HG03457 (cell line): Measurements from ENCODE around the gene DNAH8.

ENCODE experiments used
- ATAC-seq: cut with Tn5 transposase; IDR thresholded peaks from one replicate; pipeline ENCODE4 v1.9.1; 2021; ENCODE audit warnings: moderate number of reproducible peaks; ENCODE audit not compliant: unreplicated experiment

The DNAH8 gene

DNA sequence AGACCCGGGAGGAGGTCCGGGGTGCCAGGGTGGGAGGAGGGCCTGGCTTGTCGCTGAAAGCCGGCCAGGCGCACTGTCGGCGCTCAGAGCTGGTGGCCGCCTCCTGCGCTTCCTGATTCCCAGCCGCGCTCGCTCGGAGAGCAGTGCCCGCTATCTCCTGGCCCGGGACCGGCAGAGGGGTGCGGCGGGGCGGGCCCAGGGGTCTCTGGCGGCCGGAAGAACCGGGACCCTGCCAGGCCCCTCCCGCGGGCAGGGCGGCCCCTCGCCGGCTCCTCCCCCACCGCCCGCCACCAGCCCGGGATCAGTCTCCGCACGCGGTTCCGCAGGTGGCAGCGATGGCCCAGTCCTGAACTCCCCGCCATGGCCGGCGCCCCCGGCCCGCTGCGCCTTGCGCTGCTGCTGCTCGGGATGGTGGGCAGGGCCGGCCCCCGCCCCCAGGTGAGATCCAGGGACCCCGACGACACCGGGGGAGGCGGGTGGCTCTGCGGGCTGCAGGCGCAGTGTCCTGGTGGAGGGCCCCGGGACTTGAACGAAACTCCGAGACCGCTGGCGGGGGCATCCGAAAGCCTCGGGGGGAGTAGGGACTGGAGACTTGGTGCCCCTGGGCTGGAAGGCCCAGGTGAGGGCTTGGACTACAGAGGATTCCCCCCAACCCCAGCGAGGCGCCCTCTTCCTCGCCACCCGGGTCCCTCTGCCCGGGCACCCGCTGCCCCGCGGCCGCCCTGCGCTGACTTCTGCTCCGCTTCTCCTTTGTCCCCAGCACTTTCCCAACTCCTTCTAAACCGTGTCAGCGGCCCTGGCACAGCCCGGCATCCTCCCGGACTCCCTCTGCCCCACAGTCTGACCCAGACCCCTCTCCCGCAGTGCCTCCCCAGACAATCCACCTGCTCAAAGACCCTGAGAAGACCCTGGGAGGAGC, 333.6 kb downstream of the DNAH8 start, which contains the start of gene GLP1R:
Gene GLP1R (plus strand): TSS at position 301 of the 919 bp plus-strand sequence. CDS start 60 bp downstream, at position 361.
- no peak for ATAC-seq

GRCh38 chr6:39049575-39050283, 334.6 kb downstream of the DNAH8 start:
- no peak for ATAC-seq

GRCh38 chr6:39050453-39051112, 335.5 kb downstream of the DNAH8 start:
- no peak for ATAC-seq

DNA sequence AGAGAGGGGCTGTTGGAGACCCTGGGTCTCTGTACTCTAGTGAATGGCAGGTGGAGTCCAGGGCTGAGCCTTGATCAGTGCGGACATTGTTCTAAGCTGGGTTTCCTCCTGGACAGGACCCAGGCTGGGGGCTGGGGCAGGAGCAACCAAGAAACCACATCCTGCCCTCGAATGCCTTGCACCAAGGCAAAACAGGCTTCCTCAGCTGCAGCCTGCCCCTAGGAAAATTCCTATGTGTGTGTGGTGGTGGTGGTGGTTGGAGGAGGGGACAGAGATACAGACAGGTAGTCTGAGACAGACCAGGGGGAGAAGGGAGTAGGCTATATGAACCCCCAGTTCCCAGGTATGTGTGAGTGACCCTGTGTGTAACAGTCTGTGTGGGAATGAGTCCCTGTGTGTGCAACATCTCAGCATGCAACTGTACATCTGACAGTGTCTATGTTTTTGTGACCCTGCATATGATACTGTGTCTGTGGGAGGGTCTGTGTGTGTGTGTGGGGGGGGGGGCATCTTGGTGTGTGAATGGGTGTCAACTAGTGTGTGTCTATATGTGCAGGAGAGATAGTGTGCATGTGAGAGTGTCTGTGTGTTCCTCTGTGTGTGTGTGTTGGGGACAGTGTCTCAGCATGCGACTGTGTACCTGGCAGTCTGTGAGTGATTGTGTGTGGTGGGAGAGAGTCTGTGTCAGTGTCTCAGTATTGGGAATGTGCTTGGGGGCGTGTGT, 336.4 kb downstream of the DNAH8 start:
- no peak for ATAC-seq

- ATAC-seq, result no peak
These were observed 338.0 kb downstream of the DNAH8 start for GRCh38 chr6:39053016-39053624.

DNA sequence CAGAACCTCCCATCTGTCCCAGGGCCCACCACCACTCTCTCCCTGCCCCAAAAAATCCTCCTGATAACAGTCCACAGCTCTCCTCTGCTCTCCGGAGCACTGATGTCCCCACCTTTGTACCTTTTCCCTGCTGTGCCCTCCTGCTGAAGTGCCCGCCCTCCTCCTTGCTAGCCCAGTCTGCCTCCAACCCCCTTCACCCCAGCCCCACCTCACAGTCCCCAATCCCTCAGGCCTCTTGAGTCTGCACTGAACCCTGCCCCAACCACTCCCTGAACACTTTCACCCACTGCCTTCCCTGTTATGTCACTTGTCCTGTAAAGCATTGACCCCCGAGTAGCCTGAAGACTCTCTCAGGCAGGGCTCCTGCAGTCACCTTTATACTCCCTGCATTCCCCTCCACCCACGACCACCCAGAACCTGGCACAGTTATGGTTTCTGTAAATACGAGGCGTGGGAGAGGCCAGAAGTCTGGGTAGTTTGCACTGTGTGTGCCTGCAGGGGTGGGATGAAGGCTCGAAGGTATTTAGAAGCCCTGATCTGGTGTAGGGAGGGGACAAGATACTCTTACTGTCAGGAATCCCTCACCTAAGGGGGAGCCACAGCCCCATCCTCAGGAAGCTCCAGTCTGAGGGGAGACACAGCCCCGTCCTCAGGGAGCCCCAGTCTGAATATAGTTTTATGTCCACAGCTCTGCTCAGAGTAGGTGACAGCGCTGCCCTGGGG, 338.9 kb downstream of the DNAH8 start:
- no peak for ATAC-seq

DNA sequence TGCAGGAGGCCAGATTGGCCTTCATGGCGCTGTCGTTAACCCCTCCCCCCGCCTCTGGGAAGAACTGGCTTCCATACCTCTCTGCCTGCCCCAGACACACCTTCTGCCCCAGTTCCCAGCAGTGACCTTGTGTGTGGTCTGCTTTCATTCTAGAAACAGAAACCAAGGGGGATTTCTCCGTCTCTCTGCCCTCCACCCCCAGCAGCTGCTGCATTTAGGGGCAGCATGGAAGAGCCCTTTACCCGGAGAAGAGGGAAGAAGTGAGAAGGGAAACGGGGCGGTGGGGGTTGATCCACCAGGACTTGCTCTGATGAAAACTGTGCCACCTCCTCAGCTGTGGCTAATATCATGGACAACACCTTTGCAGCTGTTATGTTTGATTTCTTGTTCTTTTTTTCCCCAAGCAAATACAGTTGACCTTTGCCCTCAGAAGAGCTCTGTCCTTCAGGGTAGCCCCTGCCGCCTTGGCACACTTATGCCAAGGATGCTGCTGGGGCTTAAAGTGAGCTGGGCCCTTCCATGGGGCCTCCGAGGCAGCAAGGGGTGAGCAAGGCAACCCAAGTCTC, 339.5 kb downstream of the DNAH8 start:
- no peak for ATAC-seq

DNA sequence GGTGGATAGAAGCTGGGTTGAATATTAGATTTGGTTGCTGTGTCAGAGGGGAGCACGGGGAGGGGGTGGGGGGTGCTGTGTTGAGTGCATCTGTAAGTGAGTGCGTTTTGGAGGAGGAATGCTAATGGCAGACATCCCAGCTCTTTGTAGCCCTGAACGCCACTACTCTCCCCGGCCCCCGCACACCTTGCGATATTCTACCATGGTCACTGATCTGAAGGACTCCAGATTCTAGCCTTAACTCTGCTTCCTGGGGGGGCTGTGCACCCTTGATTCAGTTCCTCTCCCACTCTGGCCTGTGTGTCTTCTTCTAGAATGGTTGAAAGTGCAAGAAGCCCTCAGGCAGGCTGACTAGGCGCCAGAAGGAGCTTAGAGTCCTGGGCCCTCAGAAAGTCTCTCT, 340.6 kb downstream of the DNAH8 start:
- ATAC-seq, result no peak

DNA sequence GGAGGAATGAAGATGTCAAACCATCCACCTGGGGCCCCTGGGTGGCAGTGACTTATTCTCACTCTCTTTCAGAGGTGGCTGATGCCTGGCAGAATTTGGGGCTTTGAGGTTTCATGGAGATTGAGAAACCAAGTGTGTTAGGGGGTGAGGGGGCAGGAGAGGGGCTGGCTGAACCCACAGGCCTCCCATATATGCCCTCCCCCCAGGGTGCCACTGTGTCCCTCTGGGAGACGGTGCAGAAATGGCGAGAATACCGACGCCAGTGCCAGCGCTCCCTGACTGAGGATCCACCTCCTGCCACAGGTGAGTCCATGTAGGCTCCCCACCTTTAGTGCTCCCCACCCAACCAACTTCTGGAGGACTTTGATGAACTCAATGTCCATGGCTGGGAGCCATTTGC, 341.1 kb downstream of the DNAH8 start:
- no peak for ATAC-seq

DNA sequence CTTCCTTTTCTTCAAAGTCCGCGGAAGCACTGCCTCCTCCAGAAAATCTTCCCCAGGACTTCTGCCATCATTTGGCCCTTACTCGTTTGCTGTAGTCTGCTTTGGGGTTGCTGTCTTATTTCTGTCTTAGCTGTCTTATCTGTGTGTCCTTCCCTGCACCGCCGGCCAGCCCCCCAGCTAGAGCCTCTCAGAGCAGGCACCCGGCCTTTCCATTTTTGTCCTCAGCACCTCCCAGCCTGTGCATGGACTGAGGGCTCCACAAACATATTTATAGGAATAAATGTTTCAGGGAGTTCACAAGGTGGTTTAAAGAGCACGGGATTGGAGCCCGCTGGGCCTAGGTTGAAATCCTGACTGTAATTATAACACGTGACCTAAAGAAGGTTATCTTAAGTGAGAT, 341.6 kb downstream of the DNAH8 start:
- ATAC-seq, result no peak

DNA sequence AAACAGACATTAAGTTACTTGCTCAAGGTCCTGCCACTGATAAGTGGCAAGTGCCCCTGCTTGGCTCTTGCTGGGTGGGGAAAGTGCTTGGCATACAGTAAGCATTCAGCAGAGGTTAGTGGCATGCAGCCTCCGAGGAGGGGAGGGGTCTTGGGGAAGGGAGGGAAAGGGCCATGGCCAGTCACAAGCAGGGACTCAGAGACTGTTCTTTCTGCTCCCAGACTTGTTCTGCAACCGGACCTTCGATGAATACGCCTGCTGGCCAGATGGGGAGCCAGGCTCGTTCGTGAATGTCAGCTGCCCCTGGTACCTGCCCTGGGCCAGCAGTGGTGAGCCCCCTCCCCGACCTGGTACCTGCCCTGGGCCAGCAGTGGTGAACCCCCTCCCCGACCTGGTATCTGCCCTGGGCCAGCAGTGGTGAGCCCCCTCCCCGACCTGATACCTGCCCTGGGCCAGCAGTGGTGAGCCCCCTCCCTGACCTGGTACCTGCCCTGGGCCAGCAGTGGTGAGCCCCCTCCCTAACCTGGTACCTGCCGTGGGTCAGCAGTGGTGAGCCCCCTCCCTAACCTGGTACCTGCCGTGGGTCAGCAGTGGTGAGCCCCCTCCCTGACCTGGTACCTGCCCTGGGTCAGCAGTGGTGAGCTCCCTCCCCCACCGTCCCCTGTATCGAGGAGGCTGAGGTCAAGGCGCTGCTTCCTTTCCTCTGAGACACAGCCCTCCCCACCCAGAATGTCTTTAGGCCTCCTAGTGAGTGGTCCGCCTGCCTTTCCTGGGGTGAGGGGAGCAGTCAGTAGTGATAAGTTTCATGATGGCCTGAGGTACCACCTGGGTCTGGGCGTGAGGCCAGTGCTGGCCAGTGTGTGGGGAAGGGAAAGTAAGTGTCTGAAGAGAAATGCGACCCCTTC, 342.4 kb downstream of the DNAH8 start:
- no peak for ATAC-seq

GRCh38 chr6:39058471-39059147, 343.5 kb downstream of the DNAH8 start:
- ATAC-seq, result no peak

DNA sequence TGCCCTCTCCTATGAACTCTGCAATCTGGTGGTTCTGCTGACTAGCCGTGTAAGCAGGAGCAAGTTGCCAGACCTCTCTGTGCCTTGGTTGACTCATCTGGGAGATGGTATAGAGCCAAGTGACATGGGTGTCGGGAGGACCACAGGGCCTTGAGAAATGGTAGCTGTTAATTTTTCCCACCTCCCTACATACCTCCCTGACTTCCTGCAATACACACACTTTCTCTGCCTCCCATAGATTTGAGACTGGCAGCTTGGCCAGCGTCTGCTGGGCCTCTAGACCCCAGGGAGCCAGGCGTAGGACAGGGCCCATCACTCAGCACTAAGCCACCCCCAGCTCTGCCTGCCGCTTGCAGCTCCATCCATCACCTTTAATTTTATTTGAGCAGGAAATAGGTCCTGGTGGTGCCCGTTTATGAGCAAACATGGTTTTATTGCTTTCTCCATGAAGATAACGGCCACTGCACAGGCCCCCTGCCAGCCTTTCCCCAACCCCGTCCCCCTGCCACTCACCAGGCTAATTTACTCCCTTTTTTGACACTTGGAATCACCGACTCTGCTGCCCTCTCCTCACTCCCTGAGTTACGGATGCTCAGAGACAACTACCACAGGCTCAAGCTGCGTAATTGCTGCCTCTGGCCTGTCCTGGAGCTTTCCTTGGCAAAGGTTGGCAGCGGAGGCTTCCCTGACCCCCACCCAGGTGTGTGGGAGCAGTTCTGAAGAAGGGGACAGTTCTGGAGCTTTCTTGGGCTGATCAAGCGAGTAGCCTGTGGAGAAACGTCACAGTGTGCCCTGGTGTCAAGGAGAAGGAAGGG, 344.6 kb downstream of the DNAH8 start:
- no peak for ATAC-seq

DNA sequence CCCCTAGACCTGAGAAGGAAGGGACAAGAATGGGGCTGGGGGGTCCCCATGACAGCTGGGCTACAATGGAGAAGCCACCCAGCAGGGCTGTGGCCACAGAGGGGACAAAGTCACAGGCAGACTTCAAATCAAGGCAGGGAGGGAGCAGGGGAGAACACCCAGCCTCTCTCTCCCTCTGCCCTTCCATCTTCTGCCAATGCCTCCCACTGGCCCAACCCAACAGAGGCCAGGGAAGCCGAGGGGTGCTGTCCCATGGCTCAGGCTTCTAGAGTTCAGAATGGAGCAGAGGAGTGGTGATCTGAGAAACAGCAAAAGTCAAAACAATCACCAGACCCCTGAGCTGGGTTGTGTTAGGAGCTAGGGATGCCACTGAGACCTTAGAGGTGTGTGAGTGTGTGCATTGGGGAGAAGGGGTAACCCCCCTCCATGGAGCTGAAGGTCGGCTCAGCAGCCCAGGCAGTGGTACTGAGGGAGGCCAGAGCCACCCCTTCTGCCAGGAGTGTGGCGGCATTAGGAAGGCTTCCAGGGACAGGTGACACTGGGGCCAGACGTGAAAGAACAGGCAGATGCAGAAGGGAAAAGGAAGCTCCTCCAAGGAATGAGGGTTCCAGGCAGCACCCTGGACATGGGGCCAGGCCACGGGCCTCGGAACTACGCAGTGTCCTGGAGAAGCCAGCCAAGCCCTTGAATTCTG, 345.5 kb downstream of the DNAH8 start:
- ATAC-seq, result no peak

DNA sequence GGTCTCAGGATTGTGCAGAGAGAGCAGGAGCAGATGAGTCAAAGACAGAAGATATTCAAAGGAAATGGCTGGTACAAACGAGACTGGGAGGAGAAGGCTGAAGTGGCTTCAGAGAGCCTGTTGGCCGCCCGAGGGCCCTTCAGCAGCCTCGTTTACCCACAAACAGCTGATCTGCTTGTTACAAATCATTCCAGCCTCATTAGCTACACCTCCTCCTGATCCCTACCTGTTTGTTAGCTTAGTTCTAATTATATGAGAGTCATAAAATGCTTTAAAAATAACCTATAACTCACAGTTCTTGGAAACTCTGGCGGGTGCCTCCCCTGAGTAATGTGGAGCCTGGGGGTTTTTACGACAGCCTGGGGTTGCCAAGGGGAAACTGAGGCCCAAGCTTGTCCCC, 346.1 kb downstream of the DNAH8 start:
- no peak for ATAC-seq

- ATAC-seq, result no peak
These were observed 346.5 kb downstream of the DNAH8 start for GRCh38 chr6:39061588-39061987.
